Activated effector memory CD4-positive, alpha-beta T cell treated with anti-CD3 and anti-CD28 coated beads, Interleukin-2, amount 50 U/mL, for 16 hours (primary cell): Measurements from ENCODE around the gene CCDC83.

Experiments used
- DNase-seq: peaks from one replicate; pipeline ENCODE4 v3.0.0-alpha.2; 2020

Gene CCDC83

DNA sequence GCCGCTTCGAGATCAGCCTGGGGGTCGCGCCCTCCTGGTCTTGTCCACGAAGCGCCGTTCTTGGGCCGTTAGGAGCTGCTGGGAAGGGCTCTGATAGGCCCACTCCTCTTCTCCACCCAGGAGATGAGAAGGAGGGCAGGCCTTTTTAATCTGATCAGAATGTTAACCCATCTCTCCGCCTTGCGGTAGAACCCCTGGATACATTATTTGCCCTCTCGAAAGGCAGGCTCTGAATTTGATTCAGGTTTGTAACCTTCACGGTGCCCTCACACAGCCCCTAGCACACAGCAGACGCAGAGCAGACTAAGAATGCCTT lies at the start of gene CCDC83:
CCDC83 (plus strand) TSS at position 43 of the 316 bp plus-strand sequence. CDS start 9,741 bp downstream, outside the sequence.
- DNase-seq, result no peak

- no peak for DNase-seq
Measured at GRCh38 chr11:85805387-85805786, 49.8 kb upstream of the CCDC83 start.

GRCh38 chr11:85806016-85806415 lies 49.2 kb upstream of the CCDC83 start:
- no peak for DNase-seq

- no peak for DNase-seq
Measured at GRCh38 chr11:85806876-85807275, 48.3 kb upstream of the CCDC83 start.

DNA sequence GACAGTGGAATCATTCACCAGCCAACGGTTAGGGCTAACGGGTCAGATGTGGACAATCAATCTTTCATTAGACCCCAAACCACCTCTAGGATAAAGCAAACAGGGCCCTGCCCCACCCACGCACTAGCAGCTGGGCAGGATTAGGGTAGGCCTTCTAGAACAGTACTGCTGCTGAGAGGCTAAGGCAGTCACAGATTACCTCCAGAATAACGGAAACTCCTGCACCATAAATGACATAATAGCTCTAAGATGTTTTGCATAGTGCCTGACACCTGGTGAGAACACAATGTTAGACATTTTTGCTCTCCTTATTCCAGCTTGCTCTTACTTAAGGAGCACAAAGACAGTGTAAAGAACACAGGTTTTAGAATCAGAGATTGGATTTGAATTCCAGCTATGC lies 46.0 kb upstream of the CCDC83 start:
- DNase-seq, result no peak

- peak; percentile 69 for DNase-seq
Measured at GRCh38 chr11:85809863-85810262, 45.3 kb upstream of the CCDC83 start.

DNA sequence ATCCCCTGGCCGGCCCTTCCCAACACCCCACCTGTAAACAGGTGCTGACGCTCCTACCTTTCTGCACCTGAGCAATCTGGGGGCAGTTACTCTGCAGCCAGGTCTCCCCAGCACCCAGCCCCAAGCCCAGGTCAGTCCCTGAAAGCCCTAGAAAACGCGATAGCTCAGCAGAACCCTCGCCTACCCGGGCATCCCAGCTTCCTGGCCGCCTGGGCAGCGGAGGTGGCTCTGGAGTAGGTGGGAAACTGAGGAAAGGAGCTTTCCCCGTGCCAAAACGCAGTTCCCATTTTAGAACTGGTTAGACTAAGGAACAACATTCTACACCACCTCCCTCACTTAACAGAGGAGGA lies 44.7 kb upstream of the CCDC83 start:
- DNase-seq, result no peak

GRCh38 chr11:85810871-85811611 lies 44.1 kb upstream of the CCDC83 start, which contains the start of gene SYTL2:
SYTL2 (minus strand) TSS chr11:85811141; CDS start chr11:85757725, 53,416 bp downstream.
- DNase-seq, result peak; percentile 92

GRCh38 chr11:85811624-85812023 lies 43.6 kb upstream of the CCDC83 start:
- DNase-seq, result no peak

DNA sequence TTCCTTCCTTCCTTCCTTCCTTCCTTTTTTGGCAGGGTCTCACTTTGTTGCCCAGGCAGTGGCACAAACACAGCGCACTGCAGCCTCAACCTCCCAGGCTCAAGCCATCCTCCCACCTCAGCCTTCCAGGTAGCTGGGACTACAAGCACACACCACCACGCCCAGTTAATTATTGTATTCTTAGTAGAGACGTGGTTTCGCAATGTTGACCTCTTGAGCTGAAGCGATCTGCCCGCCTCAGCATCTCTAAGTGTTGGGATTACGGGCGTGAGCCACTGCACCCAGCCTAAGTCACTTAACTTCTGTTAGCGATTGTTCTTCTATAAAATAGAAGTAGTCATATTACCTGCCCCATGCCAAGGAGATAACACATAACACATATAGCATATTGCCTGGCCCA lies 41.5 kb upstream of the CCDC83 start:
- DNase-seq, result no peak

DNA sequence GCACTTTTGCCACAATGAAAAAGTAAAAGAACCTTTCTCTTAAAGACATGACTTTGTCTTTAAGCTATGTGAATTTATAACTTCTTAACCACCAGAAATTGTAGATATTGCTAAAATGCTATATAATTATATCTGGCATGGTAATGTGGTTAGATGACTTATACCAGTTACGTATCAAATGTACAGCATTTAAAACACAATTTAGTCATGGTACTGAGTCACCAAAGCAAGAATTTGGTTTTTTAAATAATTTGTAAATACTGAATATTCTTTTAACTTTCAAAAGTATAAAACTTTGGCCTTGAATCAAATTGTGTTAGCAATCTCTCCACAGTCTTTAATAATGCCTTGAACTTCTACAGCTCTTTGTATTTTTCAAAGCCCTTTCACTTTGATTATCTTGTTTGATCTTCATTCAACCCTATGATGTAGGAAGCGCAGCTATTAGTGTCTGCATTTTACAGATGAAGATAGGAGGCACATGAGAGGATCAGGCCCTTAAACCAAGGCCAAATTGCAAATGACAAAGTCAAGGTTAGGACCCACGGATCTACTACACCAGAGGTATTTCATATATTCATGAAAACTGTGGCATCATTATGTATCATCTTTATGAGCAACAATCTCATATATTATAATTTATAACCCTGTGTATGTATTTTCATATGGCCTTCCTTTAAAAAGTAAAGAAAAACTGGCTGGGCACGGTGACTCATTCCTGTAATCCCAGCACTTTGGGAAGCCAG lies 39.8 kb upstream of the CCDC83 start:
- no peak for DNase-seq

DNA sequence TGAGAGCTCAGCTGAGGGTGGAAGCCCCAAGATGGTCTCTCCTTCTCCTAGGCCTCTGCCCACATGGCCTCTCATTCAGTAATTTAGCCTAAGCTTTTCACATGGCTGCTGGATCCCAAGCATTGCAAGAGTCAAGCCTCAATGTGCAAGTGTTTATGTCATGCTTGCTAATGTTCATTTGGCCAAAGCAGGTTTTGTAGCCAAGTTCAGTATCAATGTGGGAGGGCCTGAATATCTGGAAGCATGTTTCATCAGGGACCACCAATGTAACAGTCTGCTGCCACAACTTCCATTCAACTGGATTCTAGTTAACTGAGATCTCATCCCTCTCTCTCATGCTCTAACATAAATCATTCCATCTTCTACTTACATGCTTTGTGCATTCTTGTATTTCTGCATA lies 35.7 kb upstream of the CCDC83 start:
- DNase-seq, result no peak

DNA sequence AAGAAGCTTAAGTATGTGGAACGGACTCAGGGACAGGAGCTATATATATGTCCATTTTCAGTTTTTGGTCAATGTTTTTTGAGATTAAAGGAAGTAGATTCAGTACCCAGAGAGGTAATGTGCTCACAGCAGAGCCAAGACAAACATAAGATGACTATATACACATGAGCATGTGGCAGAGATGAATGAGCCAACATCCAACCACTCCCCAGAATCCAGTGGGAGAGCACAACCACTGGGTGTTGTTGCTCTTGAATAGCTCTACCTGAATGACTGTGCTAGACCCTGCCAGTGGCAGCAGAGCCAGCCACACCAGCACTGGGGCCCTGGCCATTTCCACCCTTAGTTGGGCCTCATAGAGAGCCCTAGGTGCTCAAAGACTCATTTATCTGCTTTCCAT lies 33.5 kb upstream of the CCDC83 start:
- no peak for DNase-seq

- DNase-seq, result no peak
Measured at GRCh38 chr11:85822814-85823213, 32.4 kb upstream of the CCDC83 start.

GRCh38 chr11:85823816-85824215 lies 31.4 kb upstream of the CCDC83 start:
- DNase-seq, result peak; percentile 80

DNA sequence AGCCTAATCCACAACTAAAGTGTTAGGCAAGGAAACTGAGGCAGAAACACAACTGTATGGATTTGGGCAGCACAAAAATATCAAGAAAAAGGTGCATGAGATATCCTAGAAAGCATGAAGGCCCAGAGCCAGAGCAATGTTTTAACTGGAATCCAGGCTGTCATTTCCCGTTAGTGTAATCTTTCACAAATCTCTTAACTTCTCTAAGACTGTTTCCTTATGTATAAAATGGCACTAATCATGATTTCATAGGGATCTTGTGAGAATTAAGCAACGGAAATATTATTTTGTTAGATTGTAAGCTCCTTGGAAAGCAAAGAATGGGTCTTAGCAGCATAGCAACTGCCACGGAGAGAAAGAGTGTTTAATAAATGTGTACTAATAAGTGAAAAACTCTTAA lies 29.6 kb upstream of the CCDC83 start:
- DNase-seq, result no peak

- no peak for DNase-seq
Measured at GRCh38 chr11:85826116-85826855, 28.9 kb upstream of the CCDC83 start.

DNA sequence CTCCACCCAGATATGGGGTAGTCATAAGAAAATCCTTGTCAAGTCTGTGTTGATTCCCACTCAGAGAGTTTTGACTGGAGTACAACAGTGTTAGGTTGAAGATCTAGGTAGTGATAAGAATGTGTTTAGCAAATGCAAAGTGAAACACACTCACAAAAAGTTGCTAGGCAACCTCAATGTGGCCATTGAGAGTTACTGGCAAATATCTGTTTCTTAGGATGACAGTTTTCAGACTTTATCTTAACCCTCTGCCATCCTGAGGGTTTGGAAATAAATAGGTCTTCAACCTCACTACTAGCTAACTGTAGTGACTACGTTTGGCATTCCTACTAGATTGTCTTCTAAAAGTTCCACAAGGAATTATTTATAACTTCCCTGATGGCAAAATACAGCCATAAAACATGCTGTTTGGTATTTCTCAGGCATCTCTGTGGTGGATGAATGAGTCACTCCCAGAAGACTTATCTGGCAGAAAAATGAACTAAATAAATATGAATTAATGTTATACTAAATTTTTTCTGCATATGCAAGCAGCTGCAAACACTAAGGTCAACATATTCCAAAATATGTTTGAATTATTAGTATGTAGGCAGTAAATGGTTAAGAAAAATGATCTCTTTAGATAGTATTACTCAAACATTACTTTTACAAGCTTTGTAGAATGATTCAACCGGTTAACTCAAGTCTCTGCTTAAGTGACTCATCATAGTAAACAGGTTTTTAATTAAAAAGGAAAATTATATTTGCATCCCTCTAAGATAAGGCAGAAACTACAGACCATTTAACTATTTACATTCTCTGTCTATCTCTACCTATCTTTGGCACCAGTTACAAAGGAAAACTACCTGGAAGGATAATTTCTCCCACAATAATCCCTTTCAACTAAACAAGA lies 27.2 kb upstream of the CCDC83 start:
- DNase-seq, result no peak

DNA sequence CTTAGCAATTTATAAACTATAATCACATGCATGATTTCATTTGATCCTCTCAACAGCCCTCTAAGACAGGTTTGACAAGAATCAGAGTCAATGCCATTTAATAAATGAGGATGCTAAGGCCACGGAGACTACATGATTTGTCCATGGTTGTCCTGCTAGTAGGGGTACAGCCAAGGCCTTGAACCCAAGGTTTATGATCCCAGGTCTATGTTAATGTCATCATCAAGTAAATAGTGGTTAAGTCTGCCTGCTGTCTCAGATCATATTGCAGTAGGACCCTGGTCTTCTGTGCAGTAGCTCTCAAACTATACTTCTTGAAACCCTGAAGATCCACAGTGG lies 26.6 kb upstream of the CCDC83 start:
- no peak for DNase-seq

DNA sequence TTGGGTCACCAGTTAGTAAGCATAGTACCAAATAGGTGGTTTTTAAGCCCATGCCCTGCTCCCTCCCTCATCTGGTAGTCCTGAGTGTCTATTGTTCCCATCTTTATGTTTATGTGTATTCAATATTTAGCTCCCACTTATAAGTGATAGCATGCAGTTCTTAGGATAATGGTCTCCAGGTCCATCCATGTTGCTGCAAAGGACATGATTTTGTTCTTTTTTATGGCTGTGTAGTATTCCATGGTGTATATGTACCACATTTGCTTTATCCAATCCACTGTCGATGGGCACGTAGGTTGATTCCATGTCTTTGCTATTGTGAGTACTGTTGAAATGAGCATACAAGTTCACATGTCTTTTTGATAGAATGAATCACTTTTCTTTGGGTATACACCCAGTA lies 26.0 kb upstream of the CCDC83 start:
- no peak for DNase-seq

GRCh38 chr11:85831050-85831449 lies 24.1 kb upstream of the CCDC83 start:
- no peak for DNase-seq

GRCh38 chr11:85835263-85835662 lies 19.9 kb upstream of the CCDC83 start:
- no peak for DNase-seq

DNA sequence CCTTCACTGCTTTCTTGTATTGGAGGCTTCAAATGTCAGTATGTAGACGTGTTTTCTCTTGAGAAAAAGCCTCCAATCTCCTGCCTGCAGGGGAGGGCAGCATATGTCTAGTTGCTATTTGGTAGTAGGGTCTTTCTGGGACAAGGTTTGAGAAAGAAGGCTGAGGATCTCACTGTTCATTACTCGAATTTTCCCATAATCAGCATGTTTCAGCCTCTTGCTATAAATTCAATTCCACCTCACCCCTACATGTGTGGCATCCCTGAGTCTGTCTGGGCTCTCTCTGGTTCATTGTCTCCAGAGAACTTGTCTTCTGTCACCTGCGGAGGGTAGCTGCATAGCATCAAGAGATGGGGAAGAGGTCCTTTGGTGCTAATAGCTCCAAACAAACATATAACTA lies 19.5 kb upstream of the CCDC83 start:
- DNase-seq, result no peak
